Measurements from ENCODE around the gene UROC1.

- TF ChIP-seq POLR2AphosphoS5 (IDR thresholded peaks at IDR 0.05; ENCODE audit: low read depth, low read length) (no peak), TAF1 (IDR thresholded peaks at IDR 0.05; ENCODE audit: low read depth, low read length) (no peak)
These were observed 2.2 kb upstream of the UROC1 start for GRCh38 chr3:126519506-126520455.

Measured in GM12891 (cell line).